ENCODE data around the gene SLC2A9. TPM values are rescaled to one million over a fixed set of nuclear protein-coding genes. Genes with fewer than 3 reads are reported as not detected.

Gene SLC2A9
- total and polyA plus RNA-seq, 2 of the 8 experiments (the other 6 are each of a cell fraction or from before 2014, with no cell fraction given), result 0.20 to 0.26 TPM

DNA sequence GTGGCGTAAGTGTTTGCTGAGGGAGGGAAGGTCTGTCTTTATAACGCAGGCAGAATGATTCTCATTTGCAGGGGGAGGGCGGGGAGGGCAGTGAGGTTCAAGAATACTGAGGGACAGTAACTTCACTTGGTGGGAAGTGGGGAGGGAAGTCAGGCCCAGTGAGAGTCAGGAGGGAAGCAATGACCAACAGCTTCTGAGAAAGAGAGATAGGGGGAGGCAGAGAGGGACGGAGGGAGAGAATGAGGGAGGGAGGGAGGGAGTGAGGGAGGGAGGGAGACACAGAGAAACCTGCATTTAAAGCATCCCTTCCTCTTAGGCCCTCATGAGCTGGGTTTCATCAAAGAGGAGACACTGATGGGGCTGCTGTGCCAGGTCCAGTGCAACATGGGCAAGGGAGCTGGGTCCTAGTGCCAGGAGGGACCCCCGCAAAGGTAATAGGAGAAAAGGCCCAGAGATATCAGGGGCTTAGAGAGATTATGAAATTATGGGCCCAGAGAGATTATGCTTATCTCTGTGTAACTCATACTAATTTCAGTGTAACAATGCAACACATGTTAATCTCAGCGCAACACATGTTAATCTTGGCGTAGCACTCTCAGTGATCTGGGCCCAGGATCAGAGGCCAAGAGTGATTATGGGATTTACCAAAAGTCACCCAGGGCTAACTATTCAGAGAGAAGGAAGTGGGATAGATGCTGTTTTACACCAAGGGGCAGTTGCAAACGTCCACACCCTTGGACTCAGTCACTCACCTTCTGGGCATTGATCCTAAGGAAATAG is 127.8 kb downstream of the SLC2A9 start:
- no peaks in the 10 kb centered on the region for H3K79me1 ChIP-seq (ENCODE audit: low read depth, low read length)
- FAIRE-seq, result no peak
- H3K4me2 ChIP-seq (ENCODE audit: insufficient read depth in 1 of 2, low read depth in 2 of 2, low read length in 2 of 2), result no peak overlapping the region
- H2BK20ac ChIP-seq (ENCODE audit: low read length), result no peak overlapping the region
- H2BK5ac ChIP-seq (ENCODE audit: low read depth, low read length), result no peak overlapping the region
- ChIA-PET POLR2A (ENCODE audit: partially characterized antibody) (no interaction called here), CTCF (ENCODE audit: partially characterized antibody) (interaction anchor here (0.5 to 2.6 kb wide), 6 partner anchors 11 to 127 kb away, joined by 3 to 13 read pairs (median 3); no protein-coding TSS in a partner anchor)
- no peaks in the 10 kb centered on the region for H4K20me1 ChIP-seq (replicated peaks in 1 of 2; ENCODE audit: control insufficient read depth in 1 of 2, insufficient read depth in 2 of 2, low read length in 2 of 2)
- no peak overlapping the region for H2BK120ac ChIP-seq (replicated peaks; ENCODE audit: low read depth, low read length)
- no peaks in the 10 kb centered on the region; a peak in 1 of 7 replicates for H3K27me3 ChIP-seq (replicated peaks in 1 of 4; ENCODE audit: control insufficient read depth in 3 of 4, extremely low read depth in 1 of 4, insufficient read depth in 3 of 4, low read length in 3 of 4)
- no peak overlapping the region for H3K56ac ChIP-seq (replicated peaks; ENCODE audit: insufficient read length, low read depth, low read length)
- no peak for DNase-seq (ENCODE audit: low read depth in 1 of 2, low spot score in 2 of 2)
- no peaks in the 10 kb centered on the region for H3K9me3 ChIP-seq (ENCODE audit: insufficient read depth in 2 of 2, low read depth in 1 of 2, low read length in 1 of 2)
- no peak overlapping the region for H4K8ac ChIP-seq (ENCODE audit: extremely low read depth, insufficient read depth, low read length)
- no peaks in the 10 kb centered on the region for H3K23me2 ChIP-seq (ENCODE audit: low read depth, low read length)
- no peak overlapping the region for H2AK5ac ChIP-seq (ENCODE audit: low read depth, low read length)
- H2BK12ac ChIP-seq (ENCODE audit: low read depth, low read length), result no peak overlapping the region
- no peak overlapping the region for H4K91ac ChIP-seq (replicated peaks; ENCODE audit: insufficient read length, low read length)
- no peak overlapping the region for H3K14ac ChIP-seq (ENCODE audit: insufficient read length)
- H3K4me1 ChIP-seq (replicated peaks in 1 of 4; ENCODE audit: control insufficient read depth in 3 of 4, insufficient read depth in 4 of 4, low read length in 3 of 4), result peaks cover 0 to 3% (median 0%) of the 10 kb centered on the region in 4 experiments; a peak in 2 of 7 replicates
- H3K27ac ChIP-seq (ENCODE audit: low read depth, low read length), result no peak overlapping the region
- no peak overlapping the region for H3K4me3 ChIP-seq (ENCODE audit: extremely low read depth in 1 of 4, insufficient read depth in 2 of 4, low read depth in 3 of 4, low read length in 4 of 4)
- WGBS, 2 experiments (ENCODE audit: extremely low coverage in 1 of 2, insufficient coverage in 1 of 2, insufficient read length in 1 of 2, insufficient replicate concordance in 2 of 2, low coverage in 1 of 2, low lambda C conversion rate in 2 of 2, missing lambda C conversion rate in 1 of 2), result 65% methylated on average over 7 of the region's 8 CpGs; no CpG with 5 or more reads in 1 of the 2 experiments
- TF ChIP-seq EGR1 (IDR thresholded peaks at IDR 0.05; ENCODE audit: borderline replicate concordance, low read depth, low read length) (no peak), ZNF274 (IDR thresholded peaks at IDR 0.05; ENCODE audit: borderline replicate concordance, extremely low read depth, low read length) (no peak)
- TF ChIP-seq, protein P1, sequence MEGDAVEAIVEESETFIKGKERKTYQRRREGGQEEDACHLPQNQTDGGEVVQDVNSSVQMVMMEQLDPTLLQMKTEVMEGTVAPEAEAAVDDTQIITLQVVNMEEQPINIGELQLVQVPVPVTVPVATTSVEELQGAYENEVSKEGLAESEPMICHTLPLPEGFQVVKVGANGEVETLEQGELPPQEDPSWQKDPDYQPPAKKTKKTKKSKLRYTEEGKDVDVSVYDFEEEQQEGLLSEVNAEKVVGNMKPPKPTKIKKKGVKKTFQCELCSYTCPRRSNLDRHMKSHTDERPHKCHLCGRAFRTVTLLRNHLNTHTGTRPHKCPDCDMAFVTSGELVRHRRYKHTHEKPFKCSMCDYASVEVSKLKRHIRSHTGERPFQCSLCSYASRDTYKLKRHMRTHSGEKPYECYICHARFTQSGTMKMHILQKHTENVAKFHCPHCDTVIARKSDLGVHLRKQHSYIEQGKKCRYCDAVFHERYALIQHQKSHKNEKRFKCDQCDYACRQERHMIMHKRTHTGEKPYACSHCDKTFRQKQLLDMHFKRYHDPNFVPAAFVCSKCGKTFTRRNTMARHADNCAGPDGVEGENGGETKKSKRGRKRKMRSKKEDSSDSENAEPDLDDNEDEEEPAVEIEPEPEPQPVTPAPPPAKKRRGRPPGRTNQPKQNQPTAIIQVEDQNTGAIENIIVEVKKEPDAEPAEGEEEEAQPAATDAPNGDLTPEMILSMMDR (IDR thresholded peaks at IDR 0.05; ENCODE audit: control extremely low read depth in 1 of 3, insufficient read depth in 1 of 3, low read depth in 1 of 3, low read length in 3 of 3), result peak in 1 of 3 experiments; percentile 1; a peak in 1 of 4 replicates
- no peak overlapping the region for H2BK15ac ChIP-seq (ENCODE audit: low read length)
- H4K5ac ChIP-seq (ENCODE audit: insufficient read length, low read depth, low read length), result no peak overlapping the region
- no peaks in the 10 kb centered on the region for H3K36me3 ChIP-seq (ENCODE audit: control insufficient read depth in 2 of 4, insufficient read depth in 4 of 4, low read length in 3 of 4)
- H3K9ac ChIP-seq (replicated peaks in 1 of 4; ENCODE audit: extremely low read depth in 1 of 4, low read depth in 3 of 4, low read length in 3 of 4), result no peak overlapping the region
- peak overlapping the region; percentile 66; the same call in 1 of the 2 replicates for H2AFZ ChIP-seq (ENCODE audit: low read length)
- H3K79me2 ChIP-seq (ENCODE audit: control insufficient read depth in 1 of 2, insufficient read depth in 2 of 2, low read length in 2 of 2), result no peaks in the 10 kb centered on the region
- H3K23ac ChIP-seq (ENCODE audit: insufficient read length), result no peak overlapping the region
- no peak overlapping the region for H3K18ac ChIP-seq (ENCODE audit: extremely low read depth, low read length)
- no peak overlapping the region for H3K4ac ChIP-seq (replicated peaks; ENCODE audit: insufficient read length, low read depth, low read length)
